GM06990 (cell line): ENCODE results near the gene RNF227.

Source experiments
- DNase-seq: peaks from one replicate; pipeline ENCODE4 v3.0.0-alpha.2; 2011; ENCODE audit not compliant: insufficient read length; ENCODE audit errors: extremely low read depth
- H3K27me3 ChIP-seq: replicated peaks from 2 replicates; pipeline ENCODE4 v1.6.0; 2011; ENCODE audit warnings: low read length; ENCODE audit not compliant: control insufficient read depth, insufficient read depth
- H3K36me3 ChIP-seq: 2 replicates; pipeline ENCODE4 v1.5.1; 2011; ENCODE audit warnings: low read length; ENCODE audit not compliant: control insufficient read depth, insufficient read depth
- H3K4me3 ChIP-seq: replicated peaks from 2 replicates; pipeline ENCODE4 v1.5.1; 2011; ENCODE audit warnings: low read depth, mild to moderate bottlenecking, control low read depth, low read length
- TF ChIP-seq, protein P1 (sequence below): IDR thresholded peaks from 2 replicates; pipeline ENCODE4 v1.5.1; 2011; ENCODE audit warnings: low read length, control low read depth, mild to moderate bottlenecking, inconsistent platforms; ENCODE audit not compliant: insufficient read depth, poor library complexity, severe bottlenecking

The RNF227 gene

DNA sequence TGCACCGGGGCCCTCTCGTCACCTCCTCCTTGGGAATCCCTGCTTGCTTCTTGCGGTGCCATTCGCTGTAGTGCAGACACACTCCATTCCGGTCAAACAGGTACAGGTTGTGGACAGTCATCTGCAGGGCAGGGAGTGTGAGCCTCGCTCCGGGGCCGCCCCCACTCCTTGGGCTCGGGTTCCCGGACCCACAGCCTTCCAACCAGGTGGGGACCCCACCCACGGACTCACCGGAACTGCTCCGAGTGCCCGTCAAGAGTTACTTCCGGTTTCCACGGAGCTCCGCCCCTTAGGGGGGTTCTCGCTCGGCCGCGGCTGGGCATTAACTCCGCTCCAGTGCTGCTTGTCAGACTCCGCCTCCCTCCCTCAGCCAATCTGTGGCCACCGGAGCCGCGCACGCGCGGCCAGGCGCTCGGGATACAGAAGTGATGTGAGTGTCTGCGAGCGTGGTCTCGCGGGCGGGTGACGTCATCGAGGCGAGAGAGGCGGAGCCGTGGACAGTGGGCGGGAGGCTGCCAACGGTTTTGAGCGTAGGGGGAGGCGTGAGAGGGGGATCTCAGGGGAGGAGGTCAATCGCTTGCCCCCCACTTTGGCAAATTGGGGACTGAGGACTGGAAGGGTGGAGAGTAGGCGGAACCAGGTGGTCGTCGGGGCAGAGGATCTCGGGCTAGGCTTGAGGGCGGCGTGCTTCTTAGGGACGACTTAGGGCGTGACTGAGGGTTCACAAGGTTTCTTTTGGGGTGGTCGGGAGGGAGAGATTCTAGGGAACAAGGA lies 15.8 kb upstream of the RNF227 start, which contains the start of the genes CNTROB and TRAPPC1:
Gene CNTROB (plus strand): TSS at position 498 of the 774 bp plus-strand sequence. CDS start 874 bp downstream, outside the sequence.
Gene TRAPPC1 (minus strand): TSS at position 238 of the 774 bp plus-strand sequence. CDS start 117 bp downstream, at position 121.
- peak within 1 kb of the TSS; percentile 96 for H3K4me3 ChIP-seq
- H3K27me3 ChIP-seq = no peaks in the 10 kb centered on the region
- DNase-seq = peak; percentile 100
- TF ChIP-seq, protein P1, sequence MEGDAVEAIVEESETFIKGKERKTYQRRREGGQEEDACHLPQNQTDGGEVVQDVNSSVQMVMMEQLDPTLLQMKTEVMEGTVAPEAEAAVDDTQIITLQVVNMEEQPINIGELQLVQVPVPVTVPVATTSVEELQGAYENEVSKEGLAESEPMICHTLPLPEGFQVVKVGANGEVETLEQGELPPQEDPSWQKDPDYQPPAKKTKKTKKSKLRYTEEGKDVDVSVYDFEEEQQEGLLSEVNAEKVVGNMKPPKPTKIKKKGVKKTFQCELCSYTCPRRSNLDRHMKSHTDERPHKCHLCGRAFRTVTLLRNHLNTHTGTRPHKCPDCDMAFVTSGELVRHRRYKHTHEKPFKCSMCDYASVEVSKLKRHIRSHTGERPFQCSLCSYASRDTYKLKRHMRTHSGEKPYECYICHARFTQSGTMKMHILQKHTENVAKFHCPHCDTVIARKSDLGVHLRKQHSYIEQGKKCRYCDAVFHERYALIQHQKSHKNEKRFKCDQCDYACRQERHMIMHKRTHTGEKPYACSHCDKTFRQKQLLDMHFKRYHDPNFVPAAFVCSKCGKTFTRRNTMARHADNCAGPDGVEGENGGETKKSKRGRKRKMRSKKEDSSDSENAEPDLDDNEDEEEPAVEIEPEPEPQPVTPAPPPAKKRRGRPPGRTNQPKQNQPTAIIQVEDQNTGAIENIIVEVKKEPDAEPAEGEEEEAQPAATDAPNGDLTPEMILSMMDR = no peak
- peaks cover 3% of the 10 kb centered on the region for H3K36me3 ChIP-seq

DNA sequence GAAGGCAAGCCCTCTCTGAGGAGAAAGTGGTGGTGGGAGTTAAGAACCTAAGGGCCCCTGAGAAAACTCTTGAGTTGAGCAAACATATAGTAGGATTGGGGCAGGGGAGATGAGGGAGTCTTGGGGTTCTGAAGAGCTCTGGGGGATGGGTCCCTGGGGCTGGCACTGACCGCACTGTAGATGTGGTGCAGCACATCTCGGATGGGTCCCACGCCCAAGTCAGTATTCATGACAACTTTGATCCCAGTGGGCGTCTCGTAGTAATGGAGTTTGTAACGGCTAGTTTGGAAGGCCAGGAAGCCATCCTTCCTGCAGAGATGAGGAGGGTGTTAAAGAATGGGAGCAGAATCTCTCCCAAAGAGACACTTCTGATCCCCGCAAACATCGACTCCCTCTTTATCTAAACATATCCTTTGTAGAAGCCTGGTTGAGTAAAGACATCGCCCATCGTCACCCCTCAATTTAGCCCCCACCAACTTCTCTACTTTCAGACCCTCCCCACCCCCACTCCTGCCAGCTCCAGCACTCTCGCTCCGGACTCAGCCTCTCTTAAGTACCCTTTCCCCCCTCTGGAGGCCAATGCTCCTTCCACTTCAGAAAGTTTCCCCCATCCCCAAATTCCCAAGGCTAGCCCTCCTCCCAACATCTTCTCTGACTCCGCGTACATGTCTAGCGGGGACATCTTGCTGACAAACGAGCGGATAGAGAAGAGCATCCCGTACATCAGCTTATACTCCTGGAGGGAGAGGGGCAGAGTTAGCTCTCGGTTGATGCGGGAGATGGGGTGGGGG lies 14.9 kb upstream of the RNF227 start:
- TF ChIP-seq, protein P1 = no peak
- Histone ChIP-seq H3K36me3 (peaks cover 1% of the 10 kb centered on the region), H3K27me3 (no peaks in the 10 kb centered on the region), H3K4me3 (peak overlapping the region; percentile 96)
- DNase-seq = no peak

DNA sequence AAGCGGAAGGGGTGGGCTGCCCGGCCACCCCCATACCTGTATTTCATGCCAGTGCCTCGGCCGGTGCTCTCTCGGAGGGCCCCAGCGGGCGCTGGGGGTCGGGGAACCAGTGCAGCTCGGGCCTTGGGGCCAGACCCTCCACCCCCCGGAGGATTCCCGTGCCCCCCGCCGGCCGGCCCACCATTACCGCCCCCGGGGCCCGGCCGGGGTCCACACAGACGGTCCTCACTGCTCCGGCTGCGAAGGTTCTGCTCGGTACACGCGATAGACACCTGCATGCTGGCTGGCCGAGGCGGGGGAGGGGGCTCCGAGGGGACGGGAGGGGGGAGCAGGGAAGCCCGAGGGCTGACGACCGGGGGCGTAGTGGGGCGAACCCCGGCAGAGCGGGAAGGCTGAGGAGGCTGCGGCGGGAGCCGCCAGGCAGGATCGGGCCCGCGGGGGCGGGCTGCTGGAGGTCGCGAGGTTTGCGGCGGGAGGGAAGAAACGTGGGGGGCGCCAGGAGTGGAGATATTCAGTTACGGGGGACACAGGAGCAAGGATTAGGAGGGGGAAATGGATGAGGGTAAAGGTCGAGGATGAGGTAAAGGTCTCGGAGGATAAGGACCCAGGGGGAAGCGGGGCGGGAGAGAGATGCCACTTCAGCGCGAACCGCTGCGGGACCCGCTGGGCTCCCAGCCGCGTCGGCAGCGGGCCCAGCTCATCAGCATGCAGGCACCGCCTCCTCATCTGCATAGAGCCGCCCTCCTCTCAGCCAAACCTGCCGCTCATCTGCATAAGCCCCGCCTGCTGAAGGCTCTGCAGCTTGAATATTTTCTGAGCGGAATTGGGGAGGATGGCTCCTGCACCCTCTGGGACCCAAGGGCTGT lies 13.3 kb upstream of the RNF227 start, which contains the start of gene KCNAB3:
Gene KCNAB3 (minus strand): TSS at position 699 of the 866 bp plus-strand sequence. CDS start 421 bp downstream, at position 278.
- H3K4me3 ChIP-seq = no peak within 1 kb of the TSS
- no peaks in the 10 kb centered on the region for H3K27me3 ChIP-seq
- no peak for DNase-seq
- TF ChIP-seq, protein P1 = no peak
- H3K36me3 ChIP-seq = peaks cover 1% of the 10 kb centered on the region

DNA sequence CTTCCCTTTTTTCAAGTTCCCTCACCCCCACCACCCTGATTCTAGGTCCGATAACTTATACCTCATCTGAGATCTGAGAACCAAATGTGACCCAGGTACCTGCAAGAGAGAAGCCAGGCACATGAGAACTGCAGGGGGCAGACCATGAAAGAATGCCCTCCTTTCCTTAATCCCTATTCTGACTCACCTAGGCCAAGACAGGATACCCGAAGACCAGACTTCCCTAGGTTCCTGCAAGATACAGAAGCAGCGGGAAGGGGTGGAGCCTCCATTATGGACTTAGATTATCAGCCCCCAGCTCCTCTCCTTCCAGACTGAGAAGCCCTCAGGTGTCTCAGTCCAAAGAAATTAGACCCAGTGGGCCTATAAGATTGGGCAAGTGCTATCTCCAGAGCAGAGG lies 11.5 kb upstream of the RNF227 start:
- DNase-seq = no peak
- peaks cover 3% of the 10 kb centered on the region for H3K36me3 ChIP-seq
- H3K27me3 ChIP-seq = no peaks in the 10 kb centered on the region
- H3K4me3 ChIP-seq = no peak overlapping the region
- TF ChIP-seq, protein P1 = no peak
